ENCODE measurements around the gene ARHGAP24.

Gene ARHGAP24

GRCh38 chr4:85700362-85700761 lies 225.4 kb downstream of the ARHGAP24 start:
- Histone ChIP-seq H3K9me3 (ENCODE audit: insufficient read depth, low read length) (no peaks in the 10 kb centered on the region), H3K79me2 (ENCODE audit: insufficient read depth, low read length) (peaks cover 11% of the 10 kb centered on the region), H3K9ac (ENCODE audit: low read length) (peak overlapping the region; percentile 55), H3K4me2 (ENCODE audit: low read depth, low read length, poor library complexity, severe bottlenecking) (peak overlapping the region; percentile 93), H3K36me3 (ENCODE audit: low read length) (0 out of 2 replicates have a peak, but pooled peaks cover 4% of the 10 kb centered on the region), H3K27me3 (ENCODE audit: low read length) (no peaks in the 10 kb centered on the region), H3K4me3 (ENCODE audit: insufficient read depth, low read length, poor library complexity, severe bottlenecking) (no peak overlapping the region), H3F3A (ENCODE audit: insufficient read depth) (peaks cover 44% of the 10 kb centered on the region), H3K9me2 (replicated peaks; ENCODE audit: insufficient read depth, low read length) (no peaks in the 10 kb centered on the region), H2AFZ (ENCODE audit: low read depth, low read length, severe bottlenecking) (no peak overlapping the region), H4K20me1 (ENCODE audit: low read depth, low read length) (no peaks in the 10 kb centered on the region), H3K27ac (ENCODE audit: low read depth, low read length) (peak overlapping the region; percentile 100)
- TF ChIP-seq CTCF (IDR thresholded peaks at IDR 0.05; ENCODE audit: insufficient read depth, low read length, poor library complexity, severe bottlenecking) (no peak), EZH2phosphoT487 (conservative IDR thresholded peaks at IDR 0.05; ENCODE audit: low read length) (no peak)

- Histone ChIP-seq H3K27me3 (ENCODE audit: low read length) (no peaks in the 10 kb centered on the region), H3F3A (ENCODE audit: insufficient read depth) (peaks cover 44% of the 10 kb centered on the region), H3K27ac (ENCODE audit: low read depth, low read length) (peak overlapping the region; percentile 100), H4K20me1 (ENCODE audit: low read depth, low read length) (no peaks in the 10 kb centered on the region), H2AFZ (ENCODE audit: low read depth, low read length, severe bottlenecking) (no peak overlapping the region), H3K36me3 (ENCODE audit: low read length) (0 out of 2 replicates have a peak, but pooled peaks cover 4% of the 10 kb centered on the region), H3K79me2 (ENCODE audit: insufficient read depth, low read length) (peaks cover 18% of the 10 kb centered on the region), H3K4me3 (ENCODE audit: insufficient read depth, low read length, poor library complexity, severe bottlenecking) (no peak overlapping the region), H3K9me3 (ENCODE audit: insufficient read depth, low read length) (no peaks in the 10 kb centered on the region), H3K4me2 (ENCODE audit: low read depth, low read length, poor library complexity, severe bottlenecking) (peak overlapping the region; percentile 93), H3K9ac (ENCODE audit: low read length) (peak overlapping the region; percentile 55), H3K9me2 (replicated peaks; ENCODE audit: insufficient read depth, low read length) (no peaks in the 10 kb centered on the region)
- TF ChIP-seq CTCF (IDR thresholded peaks at IDR 0.05; ENCODE audit: insufficient read depth, low read length, poor library complexity, severe bottlenecking) = no peak
- TF ChIP-seq EZH2phosphoT487 (conservative IDR thresholded peaks at IDR 0.05; ENCODE audit: low read length) = no peak
Observed at GRCh38 chr4:85701861-85702321, 226.9 kb downstream of the ARHGAP24 start.

GRCh38 chr4:85703096-85703495 lies 228.1 kb downstream of the ARHGAP24 start:
- TF ChIP-seq EZH2phosphoT487 (conservative IDR thresholded peaks at IDR 0.05; ENCODE audit: low read length) (no peak), CTCF (IDR thresholded peaks at IDR 0.05; ENCODE audit: insufficient read depth, low read length, poor library complexity, severe bottlenecking) (no peak)
- peak overlapping the region; percentile 93 for H3K4me2 ChIP-seq (ENCODE audit: low read depth, low read length, poor library complexity, severe bottlenecking)
- H3K36me3 ChIP-seq (ENCODE audit: low read length) = 0 out of 2 replicates have a peak, but pooled peaks cover 4% of the 10 kb centered on the region
- no peaks in the 10 kb centered on the region for H4K20me1 ChIP-seq (ENCODE audit: low read depth, low read length)
- H3K27ac ChIP-seq (ENCODE audit: low read depth, low read length) = peak overlapping the region; percentile 100
- no peaks in the 10 kb centered on the region for H3K27me3 ChIP-seq (ENCODE audit: low read length)
- peaks cover 23% of the 10 kb centered on the region for H3K79me2 ChIP-seq (ENCODE audit: insufficient read depth, low read length)
- no peaks in the 10 kb centered on the region for H3K9me3 ChIP-seq (ENCODE audit: insufficient read depth, low read length)
- peak overlapping the region; percentile 33 for H3K4me3 ChIP-seq (ENCODE audit: insufficient read depth, low read length, poor library complexity, severe bottlenecking)
- H3K9ac ChIP-seq (ENCODE audit: low read length) = peak overlapping the region; percentile 64
- no peaks in the 10 kb centered on the region for H3K9me2 ChIP-seq (replicated peaks; ENCODE audit: insufficient read depth, low read length)
- no peak overlapping the region for H2AFZ ChIP-seq (ENCODE audit: low read depth, low read length, severe bottlenecking)
- peaks cover 44% of the 10 kb centered on the region for H3F3A ChIP-seq (ENCODE audit: insufficient read depth)
